Fibroblast of gingiva (primary cell): ENCODE measurements around the gene RNF148.
"Not testable (repeated sequence)": the region's sequence is repeated elsewhere in the genome, so short reads cannot be mapped to it uniquely, and the experiment has no call there.

Experiments
- DNase-seq: peaks from one replicate; pipeline ENCODE4 v3.0.0-alpha.2; 2011; ENCODE audit warnings: low read depth

The RNF148 gene

DNA sequence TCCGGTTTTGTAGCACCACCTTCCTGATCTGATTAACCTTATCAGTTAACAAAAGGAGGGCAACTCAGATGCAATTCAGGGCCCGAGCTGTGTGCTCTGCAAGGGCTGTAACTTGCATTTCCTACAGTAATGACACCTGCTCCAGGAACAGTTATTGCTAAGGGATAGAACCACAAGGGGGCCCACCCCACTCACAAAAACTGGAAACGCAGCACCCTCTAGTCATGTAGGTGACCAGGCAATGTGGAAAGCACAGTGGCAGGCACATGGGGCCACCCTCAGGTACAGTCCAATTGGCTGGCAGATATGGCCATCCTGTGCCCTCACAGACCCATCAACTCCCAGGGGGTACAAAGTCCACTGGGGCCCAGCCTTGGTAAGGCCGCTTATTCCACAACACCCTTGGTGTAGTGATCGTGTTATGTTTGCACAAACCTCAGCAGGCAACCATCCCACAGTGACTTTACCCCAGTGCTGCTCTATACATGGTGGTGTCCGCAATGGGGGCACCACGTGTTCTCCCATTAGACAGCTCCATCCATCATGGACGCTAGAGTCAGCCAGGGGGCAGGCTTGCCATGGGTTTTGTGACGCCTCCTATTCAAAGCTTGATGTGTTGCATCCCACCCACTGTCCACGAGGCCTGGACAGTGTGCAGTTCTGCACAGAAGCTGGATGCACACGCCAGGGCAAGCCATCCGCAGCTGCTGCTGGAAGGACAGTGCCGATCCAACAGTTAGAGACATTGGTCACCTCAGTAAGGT, 13.2 kb downstream of the RNF148 start:
- no peak for DNase-seq

DNA sequence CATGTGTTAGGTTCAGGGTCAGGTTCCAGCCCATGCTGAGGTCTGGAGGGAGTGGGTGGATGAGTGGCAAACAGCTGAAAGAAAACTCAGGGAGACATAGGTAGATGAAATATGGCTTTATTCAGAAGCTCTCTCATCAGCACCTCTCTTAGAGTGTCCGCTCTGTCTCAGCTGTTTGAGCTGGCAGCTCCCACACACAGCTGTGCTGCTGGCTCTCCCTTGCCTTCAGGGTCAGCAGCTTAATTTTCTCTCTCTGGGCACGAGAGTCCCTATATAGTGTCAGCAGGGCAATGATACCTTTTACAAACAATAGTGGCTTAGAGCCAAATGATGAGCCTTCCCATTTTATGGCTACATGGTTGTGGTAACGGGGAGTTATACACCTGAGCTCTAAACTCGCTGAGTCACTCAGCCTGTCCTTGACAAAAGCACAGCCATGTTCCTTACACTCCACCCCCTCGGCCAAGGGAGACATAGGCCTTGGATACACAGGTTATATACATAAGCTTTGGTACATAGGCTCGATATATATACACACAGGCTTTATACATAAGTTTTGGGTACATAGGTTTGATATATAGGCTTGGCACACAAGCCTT, 14.2 kb downstream of the RNF148 start:
- DNase-seq, result no peak

DNA sequence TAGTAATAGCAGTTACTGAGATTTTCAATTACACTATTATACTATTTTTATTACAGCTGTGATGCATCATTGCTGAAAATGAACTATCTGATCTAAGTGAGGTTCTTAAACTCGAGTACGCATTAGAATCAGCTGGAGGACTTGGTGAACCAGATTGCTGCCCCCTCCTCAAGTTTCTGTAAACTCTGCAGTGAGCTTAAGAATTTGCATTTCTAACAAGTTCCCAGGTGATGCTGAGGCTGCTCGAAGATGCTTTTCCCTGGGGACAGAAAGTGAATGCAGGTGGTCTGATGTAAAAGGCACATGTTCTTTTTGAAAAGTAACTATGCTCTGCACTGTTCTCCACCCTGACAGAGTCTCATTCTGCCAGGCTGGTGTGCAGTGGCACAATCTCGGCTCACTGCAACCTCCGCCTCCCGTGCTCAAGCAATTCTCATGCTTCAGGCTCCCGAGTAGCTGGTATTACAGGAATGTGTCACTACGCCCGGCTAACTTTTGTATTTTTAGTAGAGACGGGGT, 16.3 kb downstream of the RNF148 start:
- no peak for DNase-seq

DNA sequence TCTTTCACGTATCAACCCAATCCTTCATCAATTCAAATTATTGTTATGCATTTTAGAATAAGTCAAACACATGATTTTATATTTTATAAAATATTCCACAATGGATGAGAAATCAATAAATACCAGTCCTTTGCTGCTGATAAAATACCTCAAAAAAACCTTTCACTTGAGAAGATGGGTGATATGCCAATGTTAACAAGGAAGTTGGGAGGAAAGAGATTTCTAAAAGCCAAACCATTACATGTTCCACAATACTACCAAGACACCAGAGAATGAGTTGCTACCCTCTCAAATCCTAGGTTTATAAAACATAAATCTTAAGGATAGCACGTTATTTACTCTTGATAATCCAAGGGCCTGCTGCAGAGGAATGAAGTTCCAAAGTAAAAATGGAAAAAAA, 18.2 kb downstream of the RNF148 start:
- DNase-seq, result no peak

DNA sequence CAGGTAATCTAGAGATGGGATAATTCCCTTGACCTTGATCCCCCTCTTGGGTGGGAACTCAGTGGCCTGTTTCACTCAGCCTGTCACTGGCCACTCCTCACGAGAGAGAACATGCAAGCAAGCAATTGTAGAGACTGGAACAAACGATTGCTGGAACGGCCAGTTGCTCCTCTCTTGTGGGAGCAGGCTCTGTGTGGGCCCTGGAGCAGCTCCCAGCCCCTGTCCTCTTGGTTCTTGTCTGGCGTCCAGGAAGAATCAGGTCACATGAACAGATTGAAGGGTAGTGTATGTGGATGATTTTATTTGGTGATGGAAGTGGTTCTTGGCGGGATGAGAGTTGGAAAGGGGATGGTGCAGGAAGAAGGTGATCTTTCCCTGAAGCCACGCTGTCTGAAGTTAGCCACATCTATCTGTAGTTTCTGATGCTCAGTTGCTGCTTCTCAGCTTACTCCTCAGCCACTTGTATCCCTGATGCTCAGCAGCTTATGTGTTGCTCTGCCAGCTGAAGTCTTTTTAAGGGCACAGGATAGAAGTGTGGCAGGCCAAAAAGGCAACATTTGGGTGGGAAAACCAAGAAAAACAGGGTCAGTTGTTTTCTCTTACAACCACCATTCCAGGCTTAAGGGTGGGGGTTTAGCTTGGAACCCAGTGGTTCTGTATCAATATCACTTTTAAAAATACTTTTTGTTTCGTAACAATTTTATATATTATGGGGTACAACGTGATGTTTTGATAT, 19.7 kb downstream of the RNF148 start:
- DNase-seq, result no peak

DNA sequence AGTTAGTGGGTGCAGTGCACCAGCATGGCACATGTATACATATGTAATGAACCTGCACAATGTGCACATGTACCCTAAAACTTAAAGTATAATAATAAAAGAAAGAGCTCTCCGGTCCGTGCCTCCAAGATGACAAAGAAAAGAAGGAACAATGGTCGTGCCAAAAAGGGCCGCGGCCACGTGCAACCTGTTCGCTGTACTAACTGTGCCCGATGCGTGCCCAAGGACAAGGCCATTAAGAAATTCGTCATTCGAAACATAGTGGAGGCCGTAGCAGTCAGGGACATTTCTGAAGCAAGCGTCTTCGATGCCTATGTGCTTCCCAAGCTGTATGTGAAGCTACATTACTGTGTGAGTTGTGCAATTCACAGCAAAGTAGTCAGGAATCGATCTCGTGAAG, 21.5 kb downstream of the RNF148 start:
- not testable (repeated sequence) for DNase-seq

DNA sequence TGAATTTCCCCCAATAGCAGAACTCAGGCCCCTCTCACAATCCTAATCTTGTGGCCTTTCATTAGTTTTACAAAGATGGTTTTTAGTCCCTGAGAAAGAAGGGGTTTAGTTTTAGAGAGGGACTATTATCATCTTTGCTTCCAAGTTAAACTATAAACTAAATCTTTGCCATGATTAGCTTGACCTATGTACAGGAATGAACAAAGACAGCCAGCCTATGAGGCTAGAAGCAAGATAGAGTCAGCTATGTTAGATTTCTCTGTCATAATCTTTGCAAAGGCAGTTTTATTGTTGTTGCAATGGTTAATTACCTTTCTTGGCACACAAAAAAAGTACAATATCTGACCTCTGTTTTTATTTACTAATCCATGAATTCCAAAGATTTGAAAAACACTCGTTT, 22.9 kb downstream of the RNF148 start:
- DNase-seq, result no peak

DNA sequence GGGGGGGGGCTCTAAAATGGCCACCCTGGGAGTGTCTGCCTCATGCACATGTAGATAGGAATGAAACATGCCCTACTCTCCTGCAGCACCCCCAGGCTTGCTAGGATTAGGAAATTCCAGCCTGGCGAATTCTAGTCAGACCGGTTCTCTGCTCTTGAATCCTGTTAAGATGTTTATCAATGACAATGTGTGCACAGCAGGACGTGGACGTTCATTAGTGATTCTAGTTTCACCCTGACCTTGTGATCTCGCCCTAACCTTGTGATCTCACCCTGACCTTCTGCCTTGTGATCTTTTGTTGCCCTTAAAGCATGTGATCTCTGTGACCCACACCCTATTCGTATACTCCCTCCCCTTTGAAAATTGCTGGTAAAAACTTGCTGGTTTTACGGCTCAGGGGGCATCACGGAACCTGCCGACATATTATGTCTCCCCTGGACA, 23.4 kb downstream of the RNF148 start:
- DNase-seq, result not testable (repeated sequence)

DNA sequence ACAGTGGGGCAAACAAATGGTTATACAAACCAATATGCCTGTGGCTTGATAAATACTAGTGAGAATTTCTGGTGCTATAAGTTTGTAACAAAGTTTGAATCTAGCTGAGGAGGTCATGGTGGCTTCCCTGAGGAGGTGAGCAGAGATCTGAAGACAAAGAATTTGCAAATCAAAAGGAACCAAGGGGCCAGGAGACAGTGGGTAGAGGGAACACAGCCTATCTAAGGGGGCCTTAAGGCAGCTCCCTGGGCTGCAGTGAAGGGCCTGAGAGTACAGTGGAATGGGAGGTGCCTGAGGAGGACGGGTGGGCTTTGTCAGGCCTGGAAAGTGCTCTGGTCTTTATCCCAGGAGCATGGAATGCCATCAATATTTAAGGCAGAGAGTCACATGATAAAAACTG, 25.6 kb downstream of the RNF148 start:
- no peak for DNase-seq

DNA sequence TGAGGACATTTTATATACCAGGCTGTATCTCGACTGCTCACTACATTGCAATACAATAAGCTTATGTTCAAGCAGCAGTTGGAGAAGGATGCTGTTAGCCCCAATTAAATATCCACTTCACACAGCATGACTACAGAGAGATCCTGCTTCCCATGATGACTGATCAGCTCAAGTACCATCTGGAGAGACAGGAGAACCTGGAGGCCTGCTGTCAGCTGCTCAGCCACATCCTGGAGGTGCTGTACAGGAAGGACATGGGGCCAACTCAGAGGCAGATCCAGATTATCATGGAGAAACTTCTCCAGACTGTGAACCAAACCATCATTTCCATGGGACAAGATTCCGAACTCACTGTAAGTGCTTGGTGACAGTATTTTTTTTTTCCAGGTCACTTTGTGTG, 26.3 kb downstream of the RNF148 start:
- no peak for DNase-seq

DNA sequence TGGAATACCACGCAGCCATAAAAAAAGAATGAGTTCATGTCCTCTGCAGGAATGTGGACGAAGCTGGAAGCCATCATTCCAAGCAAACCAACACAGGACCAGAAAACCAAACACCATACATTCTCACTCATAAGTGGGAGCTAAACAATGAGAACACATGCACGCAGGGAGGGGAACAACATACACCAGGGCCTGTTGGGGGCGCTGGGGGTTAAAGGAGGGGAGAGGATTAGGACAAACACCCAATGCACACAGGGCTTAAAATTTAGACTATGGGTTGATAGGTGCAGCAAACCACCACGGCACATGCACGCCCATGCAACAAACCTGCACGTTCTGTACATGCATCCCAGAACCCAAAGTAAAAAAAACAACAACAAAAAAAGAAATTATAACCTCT, 27.1 kb downstream of the RNF148 start:
- DNase-seq, result no peak

DNA sequence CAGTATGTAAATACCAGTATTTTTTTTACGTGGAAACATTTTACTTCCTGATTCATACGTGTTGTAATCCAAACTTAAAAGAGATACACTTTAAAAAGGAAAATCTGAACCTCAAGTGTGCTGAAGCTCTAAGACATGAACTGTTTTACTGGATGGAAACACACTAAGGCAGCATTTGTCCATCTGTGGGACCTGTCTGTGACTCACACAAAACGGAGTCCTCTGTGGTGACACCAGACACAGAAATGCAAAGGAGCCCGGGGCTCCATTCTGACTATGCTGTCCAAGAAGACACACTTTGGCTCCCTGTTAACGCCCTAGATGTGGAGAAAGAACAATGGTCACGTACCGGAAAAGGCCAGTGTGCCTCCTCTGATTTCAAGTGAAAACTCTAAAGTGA, 27.7 kb downstream of the RNF148 start:
- DNase-seq, result peak; percentile 7

DNA sequence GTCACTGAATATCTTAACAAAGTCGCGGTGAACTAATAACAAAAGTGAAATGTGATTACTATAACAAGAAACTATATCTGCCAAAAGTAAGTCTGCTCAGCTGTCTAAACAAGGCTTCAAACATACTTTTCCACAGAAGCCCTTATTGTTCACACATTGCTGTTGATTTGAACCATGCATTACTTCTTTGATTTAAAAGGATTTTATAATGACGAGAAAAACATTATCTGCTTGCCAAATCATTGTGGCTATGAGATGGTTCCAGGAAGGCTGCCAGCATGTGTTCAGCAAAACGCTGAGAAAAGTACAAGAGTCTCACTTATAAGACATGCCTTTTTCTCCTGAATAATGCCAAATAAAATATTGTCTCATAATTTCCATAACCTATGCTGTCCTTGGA, 28.2 kb downstream of the RNF148 start:
- DNase-seq, result peak; percentile 78

DNA sequence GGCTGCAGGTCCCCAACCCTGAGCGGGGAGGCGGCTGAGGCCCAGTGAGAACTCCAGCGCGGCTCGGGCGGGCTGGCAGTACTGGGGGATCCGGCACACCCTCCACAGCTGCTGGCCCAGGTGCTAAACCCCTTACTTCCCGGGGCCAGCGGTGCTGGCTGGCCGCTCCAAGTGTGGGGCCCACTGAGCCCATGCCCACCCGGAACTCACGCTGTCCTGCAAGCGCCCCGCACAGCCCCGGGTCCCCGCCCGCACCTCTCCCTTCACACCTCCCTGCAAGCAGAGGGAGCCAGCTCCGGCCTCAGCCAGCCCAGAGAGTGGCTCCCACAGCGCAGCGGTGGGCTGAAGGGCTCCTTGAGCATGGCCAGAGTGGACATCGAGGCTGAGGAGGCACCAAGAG, 28.8 kb downstream of the RNF148 start:
- DNase-seq, result no peak

DNA sequence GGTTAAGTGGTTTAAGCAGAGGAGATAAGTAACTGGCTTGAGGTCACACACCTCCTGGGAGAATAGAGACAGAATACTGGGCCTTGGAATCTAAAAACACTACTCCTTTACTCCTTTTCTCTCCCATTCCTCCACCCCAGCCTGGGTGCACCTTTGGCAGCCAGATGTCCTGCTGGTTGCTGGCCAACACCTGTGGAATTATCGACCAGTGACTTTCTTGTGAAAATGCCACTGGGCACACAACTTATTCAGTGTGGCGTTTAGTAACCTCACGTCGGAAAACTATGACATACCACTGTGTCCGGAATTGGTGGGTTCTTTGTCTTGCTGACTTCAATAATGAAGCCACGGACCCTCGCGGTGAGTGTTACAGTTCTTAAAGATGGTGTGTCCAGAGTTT, 30.2 kb downstream of the RNF148 start:
- no peak for DNase-seq

DNA sequence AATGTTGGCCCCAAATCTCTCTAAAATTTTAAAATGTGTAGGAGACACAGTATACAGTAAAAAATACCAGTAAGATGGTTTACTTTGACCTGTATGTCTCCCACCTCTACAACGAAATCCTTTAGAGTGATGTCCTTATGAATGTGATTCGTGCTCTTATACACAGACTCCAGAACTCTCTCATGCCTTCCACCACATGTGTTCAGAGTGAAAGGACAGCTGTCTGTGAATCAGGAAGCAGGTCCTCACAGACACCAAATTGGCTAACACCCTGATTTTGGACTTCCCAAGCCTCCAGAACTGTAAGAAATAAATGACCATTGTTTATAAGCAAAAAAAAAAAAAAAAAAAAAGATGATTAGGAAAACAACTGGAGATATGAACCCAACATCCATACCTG, 39.0 kb downstream of the RNF148 start:
- no peak for DNase-seq

DNA sequence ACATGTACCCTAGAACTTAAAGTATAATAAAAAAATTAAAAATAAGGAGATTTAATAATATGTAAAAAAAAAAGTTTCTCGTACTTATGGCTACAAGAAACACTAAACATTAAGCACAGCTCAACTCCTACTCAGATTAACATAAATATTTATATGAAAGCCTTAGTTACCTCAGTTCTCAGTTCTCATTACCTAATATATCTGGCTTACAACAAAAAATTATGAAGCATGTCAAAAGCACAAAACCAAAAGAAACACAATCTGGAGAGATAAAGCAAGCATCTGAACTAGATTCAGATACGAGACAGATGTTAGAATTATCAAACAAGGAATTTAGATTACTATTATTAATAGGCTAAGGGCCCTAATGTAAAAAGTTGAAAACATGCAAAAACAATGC, 43.9 kb downstream of the RNF148 start:
- DNase-seq, result no peak

DNA sequence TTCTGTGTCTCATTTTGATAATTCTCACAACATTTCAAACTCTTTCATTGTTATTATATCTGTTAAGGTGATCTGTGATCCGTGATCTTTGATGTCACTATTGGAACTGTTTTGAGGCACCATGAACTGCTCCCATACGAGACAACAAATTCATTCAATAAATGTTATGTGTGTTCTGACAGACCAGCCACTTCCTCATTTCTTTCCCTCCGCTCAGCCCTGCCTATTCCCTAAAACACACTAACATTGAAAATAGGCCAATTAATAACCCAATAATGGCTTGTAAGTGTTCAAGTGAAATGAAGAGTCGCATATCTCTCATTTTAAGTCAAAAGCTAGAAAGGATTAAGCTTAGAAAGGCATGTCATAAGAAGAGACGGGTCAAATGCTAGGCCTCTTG, 49.0 kb downstream of the RNF148 start:
- no peak for DNase-seq

DNA sequence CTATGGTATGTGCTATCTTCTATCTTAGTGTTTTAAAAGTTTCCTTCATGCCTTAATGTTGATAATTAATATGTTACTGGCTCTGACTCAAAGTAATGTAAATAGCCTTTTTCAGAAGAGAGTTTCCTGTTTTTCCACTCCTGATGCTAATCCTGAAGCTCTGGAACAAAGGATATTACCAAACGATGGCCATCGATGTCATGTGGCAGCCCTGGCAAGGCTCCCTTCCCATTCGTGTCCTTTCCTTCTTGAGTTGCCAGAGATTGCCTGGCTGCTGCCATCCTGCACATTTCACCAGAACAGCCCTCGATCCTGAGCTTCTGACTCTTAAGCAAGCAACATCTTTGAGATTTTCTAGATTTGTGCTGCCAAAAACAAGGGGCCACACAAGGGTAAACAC, 49.8 kb downstream of the RNF148 start:
- DNase-seq, result no peak
